Neural progenitor cell (in vitro differentiated cells): ENCODE data around the gene HSDL2.

Experiments used
- CTCF ChIP-seq: fragments of 200-600 bp; sonication (generic); IDR thresholded peaks from 2 replicates; pipeline ENCODE4 v1.5.1; 2017; ENCODE audit warnings: antibody characterized with exemption, mild to moderate bottlenecking
- EZH2 ChIP-seq: fragments of 200-600 bp; sonication (generic); IDR thresholded peaks from 2 replicates; pipeline ENCODE4 v1.6.1; 2017; ENCODE audit warnings: antibody characterized with exemption, mild to moderate bottlenecking, moderate library complexity

DNA sequence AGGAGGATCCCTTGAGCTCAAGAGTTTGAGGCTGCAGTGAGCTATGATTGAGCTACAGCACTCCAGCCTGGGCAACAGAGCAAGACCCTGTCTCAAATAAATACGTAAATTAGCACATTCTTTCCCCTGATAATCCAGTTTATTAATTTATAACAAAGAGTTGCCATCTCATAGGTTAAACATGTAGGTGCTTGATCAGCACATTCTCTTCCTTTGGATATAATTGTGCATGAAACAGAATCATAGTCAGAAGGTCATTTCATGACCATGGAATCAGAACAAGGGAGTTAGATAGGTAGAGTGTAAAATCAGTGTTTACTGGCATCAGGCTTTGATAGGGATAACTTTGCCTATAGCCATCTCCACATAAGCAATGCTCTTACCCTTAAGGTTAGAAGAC, 63.7 kb downstream of the HSDL2 start:
- no peak for TF ChIP-seq CTCF
- no peak for TF ChIP-seq EZH2
